Karpas-422 (cell line): Measurements from ENCODE around the gene ETNPPL. TPM values are rescaled to one million over a fixed set of nuclear protein-coding genes. Genes with fewer than 3 reads are reported as not detected.

Source experiments
- DNase-seq: peaks from one replicate; pipeline ENCODE4 v3.0.0-alpha.2; 2015
- H2AFZ ChIP-seq: fragments of 200-600 bp; sonication (generic); 2 replicates; pipeline ENCODE4 v1.6.1; 2014; ENCODE audit warnings: antibody characterized with exemption, low read length, mixed read lengths
- H3K27ac ChIP-seq: fragments of 200-600 bp; sonication (generic); 2 replicates; pipeline ENCODE4 v1.5.1; 2014; ENCODE audit warnings: mild to moderate bottlenecking, low read length, moderate library complexity
- H3K27me3 ChIP-seq: fragments of 200-600 bp; sonication (generic); 2 replicates; pipeline ENCODE4 v1.6.1; 2014; ENCODE audit warnings: low read length, mixed read lengths
- H3K36me3 ChIP-seq: fragments of 200-600 bp; sonication (generic); 2 replicates; pipeline ENCODE4 v1.6.1; 2014; ENCODE audit warnings: low read length, mixed read lengths; ENCODE audit not compliant: insufficient read depth
- H3K4me1 ChIP-seq: fragments of 200-600 bp; sonication (generic); 2 replicates; pipeline ENCODE4 v1.6.1; 2014; ENCODE audit warnings: mild to moderate bottlenecking, low read length, mixed read lengths
- H3K4me2 ChIP-seq: fragments of 200-600 bp; sonication (generic); 2 replicates; pipeline ENCODE4 v1.6.1; 2014; ENCODE audit warnings: low read length, low read depth, mild to moderate bottlenecking; ENCODE audit not compliant: poor library complexity, severe bottlenecking
- H3K4me3 ChIP-seq: fragments of 200-600 bp; sonication (generic); 2 replicates; pipeline ENCODE4 v1.5.1; 2014; ENCODE audit warnings: mild to moderate bottlenecking, antibody characterized with exemption, low read length, mixed read lengths
- H3K79me2 ChIP-seq: fragments of 200-600 bp; sonication (generic); 2 replicates; pipeline ENCODE4 v1.6.1; 2014; ENCODE audit warnings: mild to moderate bottlenecking, low read length, mixed read lengths
- H3K9ac ChIP-seq: fragments of 200-600 bp; sonication (generic); 2 replicates; pipeline ENCODE4 v1.6.0; 2014; ENCODE audit warnings: low read length
- H3K9me2 ChIP-seq: fragments of 200-600 bp; sonication (generic), shearing (Covaris generic); replicated peaks from 2 replicates; pipeline ENCODE4 v1.6.0; 2014; ENCODE audit warnings: mild to moderate bottlenecking, low read length, moderate library complexity; ENCODE audit not compliant: insufficient read depth
- H3K9me3 ChIP-seq: fragments of 300-700, 200-600 bp; sonication (generic); 2 replicates; pipeline ENCODE4 v1.6.1; 2014; ENCODE audit warnings: low read length, mixed read lengths
- H4K20me1 ChIP-seq: fragments of 200-600 bp; sonication (generic); 2 replicates; pipeline ENCODE4 v1.6.1; 2014; ENCODE audit warnings: mild to moderate bottlenecking, antibody characterized with exemption, low read length, low read depth; ENCODE audit not compliant: insufficient read depth
- total RNA-seq: library from RNA; depleted of rRNA; stranded (reverse); fragments of >200 nt; shearing (Covaris generic); gene quantifications from 2 replicates; pipeline ENCODE4 v1.2.3, GENCODE V29; 2014; ENCODE audit warnings: low replicate concordance

The ETNPPL gene
- total RNA-seq, 1 experiment from 2014 or later, result not detected

GRCh38 chr4:108793415-108793814 lies 30.6 kb upstream of the ETNPPL start:
- no peaks in the 10 kb centered on the region for H3K9me3 ChIP-seq
- no peak overlapping the region for H3K4me2 ChIP-seq
- H2AFZ ChIP-seq, result no peak overlapping the region
- no peak overlapping the region for H3K27ac ChIP-seq
- H4K20me1 ChIP-seq, result no peaks in the 10 kb centered on the region
- H3K27me3 ChIP-seq, result no peaks in the 10 kb centered on the region
- no peaks in the 10 kb centered on the region for H3K36me3 ChIP-seq
- H3K9me2 ChIP-seq, result no peaks in the 10 kb centered on the region
- H3K9ac ChIP-seq, result no peak overlapping the region
- no peak overlapping the region for H3K4me3 ChIP-seq
- H3K79me2 ChIP-seq, result no peaks in the 10 kb centered on the region
- no peaks in the 10 kb centered on the region for H3K4me1 ChIP-seq
- no peak for DNase-seq

GRCh38 chr4:108788731-108789130 lies 25.9 kb upstream of the ETNPPL start:
- H3K9ac ChIP-seq, result no peak overlapping the region
- H3K9me3 ChIP-seq, result no peaks in the 10 kb centered on the region
- no peak for DNase-seq
- H4K20me1 ChIP-seq, result no peaks in the 10 kb centered on the region
- no peaks in the 10 kb centered on the region for H3K4me1 ChIP-seq
- no peaks in the 10 kb centered on the region for H3K36me3 ChIP-seq
- H2AFZ ChIP-seq, result no peak overlapping the region
- H3K4me3 ChIP-seq, result no peak overlapping the region
- no peaks in the 10 kb centered on the region for H3K79me2 ChIP-seq
- no peak overlapping the region for H3K4me2 ChIP-seq
- H3K27me3 ChIP-seq, result no peaks in the 10 kb centered on the region
- no peaks in the 10 kb centered on the region for H3K9me2 ChIP-seq
- H3K27ac ChIP-seq, result no peak overlapping the region

DNA sequence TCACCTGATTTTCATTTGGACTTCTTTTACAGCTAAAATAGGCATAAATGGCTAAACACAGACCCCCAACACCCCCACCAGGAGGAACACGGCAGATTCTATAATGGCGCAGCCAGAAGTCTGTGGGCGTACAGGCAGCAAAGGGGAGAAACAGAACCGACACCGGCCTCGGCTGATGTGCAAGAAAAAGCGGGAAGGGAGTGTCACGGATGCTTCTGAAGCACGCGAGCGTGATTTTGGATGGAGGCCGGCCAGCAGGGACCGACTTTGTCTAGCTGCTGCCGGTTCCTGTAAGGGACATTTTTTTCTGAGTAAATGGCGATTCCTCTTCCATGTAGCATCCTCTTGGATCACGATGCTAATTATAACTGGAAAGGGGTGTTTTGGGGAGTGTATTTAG lies 24.9 kb upstream of the ETNPPL start:
- no peaks in the 10 kb centered on the region for H3K27me3 ChIP-seq
- DNase-seq, result no peak
- H3K4me1 ChIP-seq, result no peaks in the 10 kb centered on the region
- no peaks in the 10 kb centered on the region for H3K36me3 ChIP-seq
- H3K4me3 ChIP-seq, result no peak overlapping the region
- no peaks in the 10 kb centered on the region for H4K20me1 ChIP-seq
- H3K9me3 ChIP-seq, result no peaks in the 10 kb centered on the region
- no peak overlapping the region for H3K9ac ChIP-seq
- no peak overlapping the region for H3K27ac ChIP-seq
- H3K79me2 ChIP-seq, result no peaks in the 10 kb centered on the region
- no peak overlapping the region for H2AFZ ChIP-seq
- no peaks in the 10 kb centered on the region for H3K9me2 ChIP-seq
- no peak overlapping the region for H3K4me2 ChIP-seq

DNA sequence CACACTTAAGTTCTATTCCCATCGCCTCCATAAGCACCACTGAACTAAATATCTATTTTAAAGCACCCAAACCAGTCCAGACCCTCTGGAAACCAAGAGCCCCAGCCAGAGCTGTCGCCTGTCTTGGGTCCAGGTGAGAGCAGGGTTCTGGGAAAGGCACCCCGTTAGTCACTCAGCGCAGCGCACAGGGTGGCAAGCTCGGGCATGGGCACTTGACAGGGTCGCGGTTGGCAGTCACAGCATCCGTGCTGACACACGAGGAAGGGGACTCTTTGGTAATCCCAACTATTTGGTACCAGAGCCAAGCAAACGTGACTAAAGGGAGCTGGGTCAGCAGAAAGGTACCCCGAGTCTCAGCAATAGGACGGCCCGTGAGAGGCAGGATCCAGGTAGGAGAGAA lies 24.3 kb upstream of the ETNPPL start:
- no peaks in the 10 kb centered on the region for H4K20me1 ChIP-seq
- no peak overlapping the region for H3K4me3 ChIP-seq

DNA sequence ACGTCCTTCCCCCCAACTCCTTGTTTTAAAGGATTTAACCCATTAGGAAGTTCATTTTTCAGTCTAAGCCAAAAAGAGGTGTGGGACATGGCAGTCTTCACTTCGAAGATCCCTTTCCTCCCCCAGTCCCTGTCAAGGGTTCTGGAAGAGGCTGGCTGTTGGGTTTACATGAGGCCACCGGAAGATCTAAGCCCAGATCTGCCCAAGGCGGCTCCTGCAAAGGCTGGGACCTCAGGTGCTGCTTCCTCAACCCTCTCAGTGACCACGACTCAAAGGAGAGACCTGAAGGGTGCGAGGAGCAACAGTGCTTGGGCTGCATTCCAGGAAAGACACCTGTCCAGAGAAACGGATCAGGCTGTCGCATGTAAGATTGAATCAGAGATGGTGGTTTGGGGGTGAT lies 23.5 kb upstream of the ETNPPL start:
- Histone ChIP-seq H3K9me3 (no peaks in the 10 kb centered on the region), H3K4me2 (no peak overlapping the region), H3K27ac (no peak overlapping the region), H3K4me3 (no peak overlapping the region), H2AFZ (no peak overlapping the region), H3K9ac (no peak overlapping the region), H3K4me1 (no peaks in the 10 kb centered on the region), H3K27me3 (no peaks in the 10 kb centered on the region), H3K9me2 (no peaks in the 10 kb centered on the region), H4K20me1 (no peaks in the 10 kb centered on the region), H3K36me3 (no peaks in the 10 kb centered on the region), H3K79me2 (no peaks in the 10 kb centered on the region)
- no peak for DNase-seq

More for the DNA sequence above, 24.3 kb upstream of the ETNPPL start:
- no peak for DNase-seq
- no peak overlapping the region for H3K9ac ChIP-seq
- no peaks in the 10 kb centered on the region for H3K9me3 ChIP-seq
- no peaks in the 10 kb centered on the region for H3K36me3 ChIP-seq
- H3K27ac ChIP-seq, result no peak overlapping the region
- H3K4me2 ChIP-seq, result no peak overlapping the region
- H3K9me2 ChIP-seq, result no peaks in the 10 kb centered on the region
- no peaks in the 10 kb centered on the region for H3K79me2 ChIP-seq
- no peaks in the 10 kb centered on the region for H3K4me1 ChIP-seq
- no peaks in the 10 kb centered on the region for H3K27me3 ChIP-seq
- no peak overlapping the region for H2AFZ ChIP-seq

DNA sequence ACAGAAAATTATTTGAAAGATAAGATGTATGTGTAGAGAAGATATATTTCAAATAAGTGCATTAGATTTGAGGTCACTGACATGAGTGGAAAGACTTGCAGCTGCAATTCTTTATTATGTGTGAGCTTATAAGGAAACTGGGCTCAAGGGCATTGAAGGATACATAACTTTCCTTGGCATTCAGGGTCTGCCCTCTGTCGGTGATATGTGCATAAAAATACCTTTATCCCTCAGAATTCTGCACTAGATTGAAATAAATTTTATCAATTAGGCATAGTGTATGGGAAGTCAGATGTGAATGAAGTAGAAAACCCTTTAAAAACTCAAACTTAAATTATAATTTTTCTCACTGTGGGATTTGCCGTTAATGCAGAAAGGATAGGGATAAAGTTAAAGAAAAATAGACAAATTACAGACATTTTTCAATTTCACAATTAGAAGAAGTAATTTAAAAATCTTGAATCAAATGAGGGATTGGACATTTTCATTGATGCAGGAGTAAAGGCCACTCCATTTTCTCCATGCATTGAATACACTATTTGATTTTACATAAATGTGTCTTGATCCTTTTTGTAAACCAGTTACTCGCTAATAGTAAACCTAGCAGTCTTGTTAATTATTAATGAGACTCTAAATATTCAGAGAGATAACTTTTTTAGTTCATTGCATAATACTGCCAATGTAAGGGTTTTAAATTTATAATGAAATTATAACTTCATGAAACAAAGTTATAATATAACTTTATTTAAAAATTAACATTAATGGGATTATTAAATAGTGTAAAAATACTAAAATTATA lies 21.0 kb upstream of the ETNPPL start:
- no peaks in the 10 kb centered on the region for H3K4me1 ChIP-seq
- no peaks in the 10 kb centered on the region for H3K9me2 ChIP-seq
- H3K36me3 ChIP-seq, result no peaks in the 10 kb centered on the region
- no peak overlapping the region for H3K27ac ChIP-seq
- no peaks in the 10 kb centered on the region for H3K27me3 ChIP-seq
- no peaks in the 10 kb centered on the region for H4K20me1 ChIP-seq
- no peaks in the 10 kb centered on the region for H3K79me2 ChIP-seq
- no peak overlapping the region for H3K4me3 ChIP-seq
- no peak overlapping the region for H3K4me2 ChIP-seq
- no peak overlapping the region for H3K9ac ChIP-seq
- H3K9me3 ChIP-seq, result no peaks in the 10 kb centered on the region
- no peak overlapping the region for H2AFZ ChIP-seq
- no peak for DNase-seq

DNA sequence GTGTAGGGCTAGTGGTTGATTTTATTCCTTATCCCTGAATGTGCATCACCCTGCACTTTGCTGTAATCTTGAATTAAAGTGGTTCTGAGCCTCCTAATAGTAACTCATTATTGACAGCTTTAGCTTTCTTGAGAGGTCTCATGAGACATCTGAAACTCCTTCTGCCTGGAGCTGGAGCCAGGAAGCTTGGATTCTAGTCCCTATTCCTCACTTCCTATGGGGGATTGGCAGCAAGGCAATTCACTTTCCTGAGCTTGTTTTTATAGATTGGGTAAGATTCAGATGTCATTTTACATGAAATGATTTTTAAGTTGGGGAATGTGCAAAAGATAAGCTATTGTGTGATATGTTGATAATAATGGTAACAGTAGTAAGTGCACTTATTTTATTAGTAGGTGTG lies 17.1 kb upstream of the ETNPPL start:
- Histone ChIP-seq H4K20me1 (no peaks in the 10 kb centered on the region), H3K4me2 (no peak overlapping the region), H3K79me2 (no peaks in the 10 kb centered on the region), H3K27me3 (no peaks in the 10 kb centered on the region), H3K9me3 (no peaks in the 10 kb centered on the region), H3K9ac (no peak overlapping the region), H3K9me2 (no peaks in the 10 kb centered on the region), H2AFZ (no peak overlapping the region), H3K4me1 (no peaks in the 10 kb centered on the region), H3K4me3 (no peak overlapping the region), H3K27ac (no peak overlapping the region), H3K36me3 (no peaks in the 10 kb centered on the region)
- DNase-seq, result no peak

DNA sequence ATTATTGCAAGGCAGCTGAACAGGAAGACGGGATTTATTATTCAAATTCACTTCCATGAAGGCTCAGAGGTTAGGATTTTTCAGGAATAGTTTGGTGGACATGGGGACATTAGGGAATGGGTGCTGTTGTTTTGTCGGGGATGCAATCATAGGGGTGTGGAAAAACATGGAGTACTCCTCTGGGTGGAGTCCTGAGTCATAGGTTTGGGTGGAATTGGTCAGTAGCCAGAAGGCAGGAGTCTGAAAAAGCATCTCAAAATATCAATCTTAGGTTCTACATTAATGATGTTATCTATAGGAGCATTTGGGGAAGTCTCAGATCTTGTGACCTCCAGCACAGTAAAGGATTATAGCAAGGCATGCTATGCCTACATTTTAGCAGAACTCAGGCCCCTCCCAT lies 14.5 kb upstream of the ETNPPL start:
- H3K9me3 ChIP-seq, result no peaks in the 10 kb centered on the region
- H3K9ac ChIP-seq, result no peak overlapping the region
- H3K4me1 ChIP-seq, result no peaks in the 10 kb centered on the region
- H3K27me3 ChIP-seq, result no peaks in the 10 kb centered on the region
- no peaks in the 10 kb centered on the region for H3K36me3 ChIP-seq
- DNase-seq, result no peak
- no peaks in the 10 kb centered on the region for H3K79me2 ChIP-seq
- no peak overlapping the region for H3K4me2 ChIP-seq
- no peak overlapping the region for H3K4me3 ChIP-seq
- no peaks in the 10 kb centered on the region for H4K20me1 ChIP-seq
- no peak overlapping the region for H3K27ac ChIP-seq
- no peaks in the 10 kb centered on the region for H3K9me2 ChIP-seq
- no peak overlapping the region for H2AFZ ChIP-seq
